Neural progenitor cell (in vitro differentiated cells): ENCODE measurements around the gene NCK1. TPM values are rescaled to one million over a fixed set of nuclear protein-coding genes. Genes with fewer than 3 reads are reported as not detected.
A peak's percentile ranks its signal among the peaks of the same experiment; 100 is the strongest.

Experiments
- DNase-seq: peaks from one replicate; pipeline ENCODE4 v3.0.0-alpha.2; 2016; ENCODE audit warnings: low spot score
- H2AFZ ChIP-seq: fragments of 200-600 bp; sonication (generic); replicated peaks from 2 replicates; pipeline ENCODE4 v1.6.1; 2016; ENCODE audit warnings: antibody characterized with exemption
- H3F3A ChIP-seq: fragments of 200-600 bp; sonication (generic); 2 replicates; pipeline ENCODE4 v1.6.1; 2016; ENCODE audit warnings: antibody characterized with exemption, low read depth
- H3K27ac ChIP-seq: fragments of 200-600 bp; sonication (generic); 2 replicates; pipeline ENCODE4 v1.5.1; 2016; ENCODE audit warnings: mild to moderate bottlenecking
- H3K27me3 ChIP-seq: fragments of 200-600 bp; sonication (generic); 2 replicates; pipeline ENCODE4 v1.6.1; 2016; ENCODE audit warnings: mild to moderate bottlenecking, moderate library complexity
- H3K36me3 ChIP-seq: fragments of 200-600 bp; sonication (generic); 2 replicates; pipeline ENCODE4 v1.5.1; 2016
- H3K4me1 ChIP-seq: fragments of 200-600 bp; sonication (generic); 2 replicates; pipeline ENCODE4 v1.6.1; 2016; ENCODE audit warnings: mixed run types
- H3K4me2 ChIP-seq: fragments of 200-600 bp; sonication (generic); 2 replicates; pipeline ENCODE4 v1.6.1; 2016
- H3K4me3 ChIP-seq: fragments of 200-600 bp; sonication (generic); 2 replicates; pipeline ENCODE4 v1.5.1; 2016
- H3K79me2 ChIP-seq: fragments of 200-600 bp; sonication (generic); 2 replicates; pipeline ENCODE4 v1.6.1; 2016; ENCODE audit warnings: low read depth
- H3K9ac ChIP-seq: fragments of 200-600 bp; sonication (generic); 2 replicates; pipeline ENCODE4 v1.6.1; 2016
- H3K9me3 ChIP-seq: fragments of 200-600 bp; sonication (generic); 2 replicates; pipeline ENCODE4 v1.5.1; 2016; ENCODE audit warnings: low read depth
- H4K20me1 ChIP-seq: fragments of 200-600 bp; sonication (generic); 2 replicates; pipeline ENCODE4 v1.6.1; 2016; ENCODE audit warnings: low read depth
- H3K27ac Mint-ChIP-seq: 3 replicates; pipeline ENCODE4 v1.8.0; 2021; ENCODE audit warnings: mixed read lengths
- H3K27me3 Mint-ChIP-seq: 2 replicates; pipeline ENCODE4 v1.8.0; 2022; ENCODE audit warnings: low read depth, mild to moderate bottlenecking, inconsistent platforms, moderate library complexity, mixed read lengths; ENCODE audit not compliant: insufficient read depth
- H3K36me3 Mint-ChIP-seq: 3 replicates; pipeline ENCODE4 v1.8.0; 2021; ENCODE audit warnings: mixed read lengths
- H3K4me1 Mint-ChIP-seq: 3 replicates; pipeline ENCODE4 v1.8.0; 2021; ENCODE audit warnings: mixed read lengths
- H3K4me3 Mint-ChIP-seq: 3 replicates; pipeline ENCODE4 v1.8.0; 2021; ENCODE audit warnings: mild to moderate bottlenecking, moderate library complexity, mixed read lengths
- H3K9me3 Mint-ChIP-seq: 3 replicates; pipeline ENCODE4 v1.8.0; 2020; ENCODE audit warnings: mixed read lengths
- CTCF ChIP-seq: fragments of 200-600 bp; sonication (generic); IDR thresholded peaks from 2 replicates; pipeline ENCODE4 v1.5.1; 2017; ENCODE audit warnings: antibody characterized with exemption, mild to moderate bottlenecking
- EZH2 ChIP-seq: fragments of 200-600 bp; sonication (generic); IDR thresholded peaks from 2 replicates; pipeline ENCODE4 v1.6.1; 2017; ENCODE audit warnings: antibody characterized with exemption, mild to moderate bottlenecking, moderate library complexity
- EZH2phosphoT487 ChIP-seq: fragments of 200-600 bp; sonication (generic); IDR thresholded peaks from 2 replicates; pipeline ENCODE4 v1.6.1; 2017; ENCODE audit warnings: antibody characterized with exemption
- total RNA-seq: library from RNA; depleted of rRNA; stranded (reverse); fragments of >200 nt; gene quantifications from 2 replicates; pipeline ENCODE4 v1.2.3, GENCODE V29; 2015; ENCODE audit warnings: low replicate concordance

The NCK1 gene
- total RNA-seq, 1 donor from 2014 or later = 46.5 TPM

- peaks cover 11% of the 10 kb centered on the region for H4K20me1 ChIP-seq
- H3F3A ChIP-seq = peaks cover 26% of the 10 kb centered on the region
- H3K27ac ChIP-seq = no peak within 1 kb of the TSS
- peak; percentile 81 for DNase-seq
- Mint-ChIP-seq H3K4me1 (peaks cover 41% of the 10 kb centered on the region), H3K36me3 (peaks cover 21% of the 10 kb centered on the region), H3K4me3 (peak within 1 kb of the TSS; percentile 93), H3K27ac (peak within 1 kb of the TSS; percentile 93), H3K27me3 (peaks cover 2% of the 10 kb centered on the region), H3K9me3 (peaks cover 17% of the 10 kb centered on the region)
- H3K79me2 ChIP-seq = no peaks in the 10 kb centered on the region
- H2AFZ ChIP-seq = peak within 1 kb of the TSS; percentile 95
- H3K36me3 ChIP-seq = no peaks in the 10 kb centered on the region
- peak; percentile 10 for TF ChIP-seq CTCF
- no peak for TF ChIP-seq EZH2phosphoT487
- peak; percentile 93 for TF ChIP-seq EZH2
- H3K27me3 ChIP-seq = peaks cover 44% of the 10 kb centered on the region
- peak within 1 kb of the TSS; percentile 55 for H3K4me3 ChIP-seq
- H3K9me3 ChIP-seq = peaks cover 1% of the 10 kb centered on the region
- H3K4me2 ChIP-seq = peak within 1 kb of the TSS; percentile 90
- peaks cover 9% of the 10 kb centered on the region for H3K4me1 ChIP-seq
- H3K9ac ChIP-seq = no peak within 1 kb of the TSS
Measured at GRCh38 chr3:136818769-136819391, 43.1 kb upstream of the NCK1 start, which contains the start of gene SLC35G2. TSS of gene SLC35G2 (plus strand) at chr3:136819126. CDS start at chr3:136854461, 35,335 bp downstream.

- peak; percentile 45 for DNase-seq
Measured at GRCh38 chr3:136819392-136819730, 42.6 kb upstream of the NCK1 start.

GRCh38 chr3:136819731-136820679 is 42.0 kb upstream of the NCK1 start:
- H3K4me1 ChIP-seq = peaks cover 9% of the 10 kb centered on the region
- H2AFZ ChIP-seq = peak overlapping the region; percentile 68
- TF ChIP-seq CTCF (no peak), EZH2 (peak; percentile 85), EZH2phosphoT487 (peak; percentile 76)
- H3K4me3 ChIP-seq = peak overlapping the region; percentile 55
- Mint-ChIP-seq H3K27me3 (peaks cover 2% of the 10 kb centered on the region), H3K4me1 (peaks cover 41% of the 10 kb centered on the region), H3K4me3 (peak overlapping the region; percentile 93), H3K9me3 (peaks cover 27% of the 10 kb centered on the region), H3K27ac (peak overlapping the region; percentile 93), H3K36me3 (peaks cover 30% of the 10 kb centered on the region)
- peaks cover 6% of the 10 kb centered on the region for H3K9me3 ChIP-seq
- peaks cover 44% of the 10 kb centered on the region for H3K27me3 ChIP-seq
- peak; percentile 78 for DNase-seq
- H3F3A ChIP-seq = peaks cover 26% of the 10 kb centered on the region
- no peaks in the 10 kb centered on the region for H3K79me2 ChIP-seq
- no peak overlapping the region for H3K27ac ChIP-seq
- no peak overlapping the region for H3K9ac ChIP-seq
- H3K4me2 ChIP-seq = peak overlapping the region; percentile 90
- H4K20me1 ChIP-seq = peaks cover 11% of the 10 kb centered on the region
- no peaks in the 10 kb centered on the region for H3K36me3 ChIP-seq

More at GRCh38 chr3:136819392-136819730, 42.6 kb upstream of the NCK1 start:
- Histone ChIP-seq H3K27ac (no peak overlapping the region), H3K4me3 (peak overlapping the region; percentile 55), H3K9me3 (peaks cover 6% of the 10 kb centered on the region), H4K20me1 (peaks cover 11% of the 10 kb centered on the region), H3K4me2 (peak overlapping the region; percentile 90), H3K4me1 (peaks cover 9% of the 10 kb centered on the region), H3K9ac (no peak overlapping the region), H3K36me3 (no peaks in the 10 kb centered on the region), H2AFZ (peak overlapping the region; percentile 95), H3K27me3 (peaks cover 44% of the 10 kb centered on the region), H3F3A (peaks cover 26% of the 10 kb centered on the region), H3K79me2 (no peaks in the 10 kb centered on the region)
- Mint-ChIP-seq H3K27ac (peak overlapping the region; percentile 93), H3K4me3 (peak overlapping the region; percentile 93), H3K36me3 (peaks cover 25% of the 10 kb centered on the region), H3K9me3 (peaks cover 21% of the 10 kb centered on the region), H3K4me1 (peaks cover 41% of the 10 kb centered on the region), H3K27me3 (peaks cover 2% of the 10 kb centered on the region)
- TF ChIP-seq EZH2phosphoT487 (peak; percentile 89), CTCF (no peak), EZH2 (peak; percentile 91)
